Activated CD8-positive, alpha-beta memory T cell treated with anti-CD3 and anti-CD28 coated beads, Interleukin-2, amount 50 U/mL, for 24 hours (primary cell): ENCODE measurements around the gene OBP2B.
"Not testable (repeated sequence)": the region's sequence is repeated elsewhere in the genome, so short reads cannot be mapped to it uniquely, and the experiment has no call there.

Experiments
- DNase-seq: peaks from one replicate; pipeline ENCODE4 v3.0.0-alpha.2; 2020; ENCODE audit errors: extremely low read depth

OBP2B gene

DNA sequence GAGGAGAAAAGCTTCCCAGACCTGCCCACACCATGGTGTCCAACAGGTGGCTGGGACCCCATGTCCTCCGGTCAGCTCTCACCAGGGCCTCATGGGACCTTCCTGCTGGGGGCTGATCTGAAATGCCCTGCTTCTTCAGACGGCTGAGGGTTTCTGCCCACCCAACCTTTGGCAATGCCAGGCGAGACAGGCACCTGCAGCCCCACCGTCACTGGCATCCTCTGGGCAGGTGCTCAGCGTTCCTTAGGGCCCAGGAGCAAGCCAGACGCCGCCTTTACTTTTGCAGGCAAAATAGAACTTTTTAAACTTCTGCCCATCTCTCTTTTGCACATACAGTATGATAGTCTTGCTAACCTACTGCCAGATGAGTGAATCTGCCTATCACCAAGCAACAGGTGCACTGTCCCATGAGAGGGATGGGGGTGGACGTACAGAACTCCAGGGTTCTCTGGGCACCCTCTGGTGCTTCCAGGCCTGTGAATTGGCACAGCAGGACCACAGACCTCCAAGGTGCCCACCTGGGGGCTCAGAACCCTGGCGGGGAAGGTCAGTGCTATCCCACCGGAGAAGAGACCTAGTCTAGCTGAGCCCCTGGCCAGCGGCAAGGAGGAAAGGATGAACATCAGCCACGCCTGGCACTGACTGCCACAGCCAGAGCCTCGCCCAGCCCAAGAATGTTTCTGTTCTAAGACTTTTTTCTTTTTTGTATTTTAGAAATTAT, 7.5 kb downstream of the OBP2B start:
- no peak for DNase-seq

DNA sequence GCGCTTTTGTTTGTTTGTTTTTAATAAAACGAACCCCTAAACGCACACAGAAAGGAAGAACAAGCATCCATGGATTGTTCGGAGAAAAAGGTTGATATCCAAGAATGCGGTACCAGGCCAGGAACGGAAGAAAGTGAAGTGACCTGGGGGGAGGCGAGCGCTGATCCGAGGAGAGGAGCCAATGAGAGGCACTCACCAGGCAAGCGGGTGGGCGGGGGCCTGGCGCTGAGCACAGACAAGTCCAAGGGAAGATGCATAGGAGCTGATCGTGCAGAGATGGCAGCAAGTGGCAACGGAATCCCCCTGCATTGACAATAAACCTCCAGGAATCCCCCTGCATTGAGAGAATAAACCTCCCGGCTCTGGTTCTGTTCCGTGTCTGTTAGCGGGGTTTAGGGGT, 8.4 kb downstream of the OBP2B start:
- DNase-seq: no peak

GRCh38 chr9:133199648-133200321, 9.3 kb downstream of the OBP2B start:
- no peak for DNase-seq

- no peak for DNase-seq
Measured at GRCh38 chr9:133195029-133195428, 14.0 kb downstream of the OBP2B start.

DNA sequence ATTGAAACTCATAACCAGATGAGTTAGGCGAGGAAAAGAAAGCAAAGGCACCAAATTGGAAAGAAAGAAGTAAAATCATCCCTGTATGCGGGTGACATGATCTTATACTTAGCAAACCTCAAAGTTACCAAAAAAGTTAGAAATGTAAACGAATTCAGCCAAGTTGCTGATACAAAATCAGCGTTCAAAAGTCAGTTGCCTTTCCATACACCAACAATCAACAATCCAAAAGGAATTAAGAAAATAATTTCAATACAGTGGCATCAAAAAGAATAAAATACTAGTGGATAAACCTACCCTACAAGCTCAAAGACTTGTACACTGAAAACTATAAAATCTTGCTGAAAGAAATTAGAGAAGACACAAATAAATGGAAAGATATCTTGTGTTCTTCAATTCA, 14.5 kb downstream of the OBP2B start:
- DNase-seq: no peak

GRCh38 chr9:133191989-133192388, 17.1 kb downstream of the OBP2B start:
- no peak for DNase-seq

DNA sequence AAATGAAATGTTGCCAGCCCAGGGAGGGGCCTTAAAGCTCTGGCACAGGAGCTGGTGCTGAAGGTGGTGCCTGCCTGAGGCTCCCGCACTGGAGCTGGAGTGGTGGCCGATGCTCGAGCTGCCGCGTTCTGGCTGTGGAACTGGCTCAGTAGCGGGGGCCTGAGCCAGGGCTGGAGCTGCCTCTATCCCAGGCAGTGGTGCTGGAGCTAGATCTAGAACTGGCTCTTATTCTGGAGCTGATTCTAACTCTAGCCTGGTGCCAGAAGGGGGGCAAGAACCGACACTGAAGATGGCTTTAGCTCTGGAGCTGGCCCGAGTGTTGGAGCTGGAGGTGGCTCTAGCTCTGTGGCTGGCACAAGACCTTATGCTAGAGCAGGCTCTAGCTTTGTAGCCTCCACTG, 19.2 kb downstream of the OBP2B start:
- no peak for DNase-seq

DNA sequence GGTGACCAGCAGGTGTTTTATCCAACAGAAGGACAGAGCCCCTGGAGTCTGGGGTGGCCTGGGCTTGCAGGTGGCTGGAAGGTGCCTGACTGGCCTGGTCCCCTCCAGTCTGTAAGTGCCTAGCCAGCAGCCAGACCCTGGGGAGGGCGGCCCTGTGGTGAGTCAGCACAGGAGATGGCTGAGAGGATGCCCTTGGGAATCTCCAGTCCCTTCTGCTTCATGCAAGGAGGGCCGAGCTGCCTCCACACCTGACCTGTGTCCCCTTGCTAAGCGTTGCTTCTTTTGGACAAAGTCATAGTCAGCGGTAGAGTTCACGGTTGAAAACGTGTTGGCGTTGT, 20.2 kb downstream of the OBP2B start:
- no peak for DNase-seq

DNA sequence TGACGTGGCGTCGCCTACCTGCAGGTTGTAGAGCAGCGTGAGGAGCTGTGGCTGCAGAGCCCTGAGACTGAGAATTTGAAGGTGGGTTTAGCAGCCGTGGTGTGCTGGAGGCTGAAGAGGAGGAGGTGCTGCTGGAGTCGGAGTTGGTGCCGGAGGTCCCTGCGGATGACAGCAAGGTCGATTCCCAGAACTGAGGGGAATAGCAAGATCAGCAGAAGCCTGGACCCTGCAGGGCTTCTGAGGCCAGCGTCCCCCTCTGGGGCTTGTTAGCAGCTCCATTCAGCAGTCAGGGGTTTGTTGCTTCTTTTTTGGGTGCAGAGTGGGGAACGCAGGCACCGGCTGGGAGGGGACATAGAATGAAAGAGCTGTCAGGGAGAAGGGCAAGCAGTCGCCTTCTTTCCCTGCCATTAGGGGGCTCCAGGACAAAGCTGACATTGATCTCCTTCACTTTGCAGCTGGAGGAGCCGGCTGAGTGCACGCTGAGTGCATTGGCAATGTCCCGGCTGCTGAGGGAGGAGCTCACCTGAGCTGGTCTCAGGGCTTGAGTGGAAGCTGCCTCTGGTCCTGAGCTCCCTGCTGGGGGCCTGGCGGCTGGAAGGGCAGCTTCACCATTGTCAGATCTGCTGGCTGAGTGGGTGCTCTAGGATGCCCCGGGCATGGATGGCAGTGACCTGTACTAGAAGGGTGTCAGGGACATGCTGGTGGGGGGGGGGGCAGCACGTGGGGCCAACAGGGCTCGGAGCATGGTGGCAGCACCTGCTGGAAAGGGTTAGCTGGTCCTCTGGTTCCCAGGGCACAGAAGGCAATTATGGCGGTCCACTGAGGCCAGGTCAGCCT, 20.8 kb downstream of the OBP2B start:
- no peak for DNase-seq

- no peak for DNase-seq
Measured at GRCh38 chr9:133187561-133188005, 21.5 kb downstream of the OBP2B start.

GRCh38 chr9:133186736-133187135, 22.3 kb downstream of the OBP2B start:
- DNase-seq: no peak

DNA sequence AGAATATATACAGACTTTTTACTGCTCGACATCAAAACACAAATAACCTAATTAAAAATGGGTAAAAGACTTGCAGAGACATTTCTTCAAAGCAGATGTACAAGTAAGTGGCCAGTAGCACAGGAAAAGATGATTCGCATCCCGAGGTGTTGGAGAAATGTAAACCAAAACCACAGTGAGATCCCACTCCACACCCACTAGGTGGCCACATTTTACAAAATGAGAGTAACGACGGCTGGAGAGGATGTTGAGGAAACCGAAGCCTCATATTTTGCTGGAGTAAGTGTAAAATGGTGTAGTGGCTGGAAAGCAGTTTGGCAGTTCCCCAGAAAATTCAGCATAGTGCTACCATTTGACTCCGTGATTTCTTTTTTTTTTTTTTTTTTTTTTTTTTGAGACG, 24.1 kb downstream of the OBP2B start:
- DNase-seq: no peak

DNA sequence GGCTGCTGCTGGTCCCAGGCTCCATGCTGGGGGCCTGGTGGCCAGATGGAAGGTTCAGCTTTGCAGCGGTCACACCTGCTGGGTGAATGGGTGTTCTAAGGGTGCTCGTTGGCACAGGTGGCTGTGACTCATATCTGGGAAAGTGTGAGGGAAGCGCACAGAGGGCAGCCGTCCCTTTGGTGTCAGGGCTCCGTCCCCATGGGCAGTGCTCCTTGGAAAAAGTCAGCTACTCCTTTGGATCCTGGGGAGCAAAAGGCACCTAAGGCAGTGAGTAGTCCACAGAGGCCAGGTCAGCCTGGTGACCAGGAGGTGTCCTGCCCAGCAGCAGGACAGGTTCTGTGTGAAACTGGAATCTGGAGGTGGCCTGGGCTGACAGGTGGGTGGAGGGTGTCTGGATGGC, 26.9 kb downstream of the OBP2B start:
- DNase-seq: no peak

DNA sequence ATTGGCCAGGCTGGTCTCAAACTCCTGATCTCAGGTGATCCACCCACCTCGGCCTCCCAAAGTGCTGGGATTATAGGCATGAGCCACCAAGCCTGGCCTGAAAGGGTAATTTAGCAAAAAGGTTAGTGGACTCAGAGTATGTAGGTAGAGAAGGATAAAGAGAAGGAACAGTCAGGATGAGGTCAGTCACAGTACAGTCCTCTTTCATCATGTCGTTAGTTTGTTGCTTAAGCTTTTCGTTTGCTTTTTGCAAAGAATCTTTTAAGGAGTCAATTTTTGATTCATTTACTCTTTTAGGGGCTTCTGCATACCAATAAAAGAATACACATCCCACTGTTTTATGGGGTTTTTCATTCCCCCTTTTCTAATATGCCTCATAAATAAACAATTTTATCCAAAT, 27.5 kb downstream of the OBP2B start:
- no peak for DNase-seq

- DNase-seq: no peak
Measured at GRCh38 chr9:133180953-133181352, 28.1 kb downstream of the OBP2B start.

DNA sequence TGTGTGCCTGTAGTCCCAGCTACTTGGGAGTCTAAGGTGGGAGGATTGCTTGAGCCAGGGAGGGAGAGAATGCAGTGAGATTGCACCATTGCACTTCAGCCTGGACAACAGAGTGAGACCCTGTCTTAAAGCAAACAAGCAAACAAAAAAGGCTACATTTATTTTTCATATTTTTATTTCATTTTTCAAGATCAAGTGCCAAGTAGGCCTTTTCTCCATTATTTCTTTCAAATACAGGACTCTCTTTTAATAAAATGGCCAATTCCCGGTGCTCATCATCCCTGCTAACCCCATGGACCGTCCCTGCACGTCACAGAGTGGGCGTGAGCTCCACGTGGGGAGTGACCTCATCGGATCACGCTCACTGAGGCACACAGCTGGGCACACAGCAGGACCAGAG, 36.0 kb downstream of the OBP2B start:
- DNase-seq: no peak

GRCh38 chr9:133171161-133171961, 37.7 kb downstream of the OBP2B start:
- DNase-seq: no peak

- no peak for DNase-seq
Measured at GRCh38 chr9:133170716-133171115, 38.3 kb downstream of the OBP2B start.

DNA sequence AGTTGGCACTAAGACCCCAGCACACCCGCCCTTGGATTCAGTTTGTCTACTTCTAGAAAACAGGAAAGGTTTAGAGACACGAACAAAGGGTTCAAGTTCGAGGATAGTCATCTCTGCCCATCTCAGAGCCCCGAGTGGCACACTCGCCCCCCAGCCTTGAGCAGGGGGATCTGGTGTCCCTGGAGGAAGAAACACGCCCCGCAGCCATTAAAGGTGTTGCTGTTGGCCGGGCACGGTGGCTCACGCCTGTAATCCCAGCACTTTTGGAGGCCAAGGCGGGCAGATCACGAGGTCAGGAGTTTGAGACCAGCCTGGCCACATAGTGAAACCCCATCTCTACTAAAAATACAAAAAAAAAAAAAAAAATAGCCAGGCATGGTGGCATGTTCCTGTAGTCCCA, 39.4 kb downstream of the OBP2B start:
- DNase-seq: not testable (repeated sequence)

DNA sequence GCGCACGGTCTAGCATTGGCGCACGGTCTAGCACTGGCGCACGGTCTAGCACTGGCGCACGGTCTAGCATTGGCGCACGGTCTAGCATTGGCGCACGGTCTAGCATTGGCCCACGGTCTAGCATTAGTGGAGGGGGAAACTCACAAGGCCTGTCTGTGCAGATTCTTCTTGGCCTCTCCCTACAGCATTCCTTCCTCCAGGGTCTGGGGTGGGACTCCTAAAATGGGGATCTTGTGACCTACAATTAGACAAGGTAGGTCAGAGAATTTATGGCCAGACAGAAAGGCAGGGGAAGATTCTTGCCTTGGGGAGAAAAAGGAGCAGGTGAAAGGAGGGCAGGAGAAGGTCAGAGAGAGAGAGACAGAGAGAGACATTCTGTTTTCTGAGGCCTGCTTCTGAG, 39.9 kb downstream of the OBP2B start:
- DNase-seq: no peak

- DNase-seq: no peak
Measured at GRCh38 chr9:133168432-133168831, 40.6 kb downstream of the OBP2B start.

- no peak for DNase-seq
Measured at GRCh38 chr9:133167769-133168168, 41.3 kb downstream of the OBP2B start.
